Amniotic stem cell (primary cell): ENCODE data around the gene ATL3.
"Not testable (repeated sequence)": the region's sequence is repeated elsewhere in the genome, so short reads cannot be mapped to it uniquely, and the experiment has no call there.

Experiments
- DNase-seq: peaks from one replicate; lab custom pipeline; 2025; lab: John Stamatoyannopoulos, UW

Gene ATL3

GRCh38 chr11:63619967-63620366 is 51.2 kb downstream of the ATL3 start:
- DNase-seq, result no peak

- not testable (repeated sequence) for DNase-seq
These were observed 53.5 kb downstream of the ATL3 start for GRCh38 chr11:63617686-63618085.

DNA sequence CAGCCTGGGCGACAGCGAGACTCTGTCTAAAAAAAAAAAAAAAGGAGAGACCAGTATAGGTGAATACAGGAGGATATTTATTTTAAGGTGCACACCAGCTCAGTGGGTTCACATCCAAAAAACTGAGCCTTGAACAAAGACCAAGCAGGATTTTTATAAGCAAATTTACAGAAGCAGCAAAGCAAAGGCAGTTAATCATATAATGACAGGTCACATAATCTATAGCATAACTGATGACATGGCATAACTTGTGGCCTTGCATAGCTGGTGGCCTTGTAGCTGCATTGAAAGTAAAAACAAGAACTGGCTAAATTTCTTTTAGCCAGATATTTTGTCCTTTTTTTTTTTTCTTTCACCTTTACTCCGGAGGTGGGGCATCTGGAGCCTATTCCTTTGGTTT is 54.2 kb downstream of the ATL3 start:
- no peak for DNase-seq

- DNase-seq, result no peak
These were observed 57.0 kb downstream of the ATL3 start, which contains the start of gene PLAAT3 for GRCh38 chr11:63614136-63614671. PLAAT3 (minus strand) TSS chr11:63614433; CDS start chr11:63614014, 419 bp downstream.

GRCh38 chr11:63613517-63614135 is 57.5 kb downstream of the ATL3 start:
- DNase-seq, result no peak

DNA sequence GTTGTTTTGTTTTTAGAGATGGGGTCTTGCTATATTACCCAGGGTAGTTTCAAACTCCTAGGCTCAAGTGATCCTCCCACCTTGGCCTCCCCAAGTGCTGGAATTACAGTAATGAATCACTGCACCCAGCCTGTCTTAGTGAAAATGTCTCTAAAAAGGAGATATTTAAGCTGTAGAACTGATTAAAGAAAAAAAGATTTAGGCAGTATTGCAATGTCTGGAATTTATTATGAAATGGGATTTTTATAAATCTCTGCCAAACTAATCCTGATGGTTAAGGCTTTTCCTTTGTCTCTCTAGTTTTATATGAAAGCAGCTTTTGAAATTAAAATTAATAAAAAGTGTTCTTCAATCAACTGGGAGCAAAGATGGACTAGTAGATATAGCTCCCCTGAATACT is 59.0 kb downstream of the ATL3 start:
- DNase-seq, result no peak

GRCh38 chr11:63611395-63611747 is 59.8 kb downstream of the ATL3 start:
- DNase-seq, result no peak

GRCh38 chr11:63610604-63611394 is 60.4 kb downstream of the ATL3 start:
- no peak for DNase-seq

GRCh38 chr11:63609971-63610580 is 61.1 kb downstream of the ATL3 start:
- DNase-seq, result no peak

GRCh38 chr11:63609536-63609935 is 61.6 kb downstream of the ATL3 start:
- DNase-seq, result no peak

- no peak for DNase-seq
These were observed 62.5 kb downstream of the ATL3 start for GRCh38 chr11:63608353-63609345.

- no peak for DNase-seq
These were observed 68.0 kb downstream of the ATL3 start for GRCh38 chr11:63603180-63603518.

DNA sequence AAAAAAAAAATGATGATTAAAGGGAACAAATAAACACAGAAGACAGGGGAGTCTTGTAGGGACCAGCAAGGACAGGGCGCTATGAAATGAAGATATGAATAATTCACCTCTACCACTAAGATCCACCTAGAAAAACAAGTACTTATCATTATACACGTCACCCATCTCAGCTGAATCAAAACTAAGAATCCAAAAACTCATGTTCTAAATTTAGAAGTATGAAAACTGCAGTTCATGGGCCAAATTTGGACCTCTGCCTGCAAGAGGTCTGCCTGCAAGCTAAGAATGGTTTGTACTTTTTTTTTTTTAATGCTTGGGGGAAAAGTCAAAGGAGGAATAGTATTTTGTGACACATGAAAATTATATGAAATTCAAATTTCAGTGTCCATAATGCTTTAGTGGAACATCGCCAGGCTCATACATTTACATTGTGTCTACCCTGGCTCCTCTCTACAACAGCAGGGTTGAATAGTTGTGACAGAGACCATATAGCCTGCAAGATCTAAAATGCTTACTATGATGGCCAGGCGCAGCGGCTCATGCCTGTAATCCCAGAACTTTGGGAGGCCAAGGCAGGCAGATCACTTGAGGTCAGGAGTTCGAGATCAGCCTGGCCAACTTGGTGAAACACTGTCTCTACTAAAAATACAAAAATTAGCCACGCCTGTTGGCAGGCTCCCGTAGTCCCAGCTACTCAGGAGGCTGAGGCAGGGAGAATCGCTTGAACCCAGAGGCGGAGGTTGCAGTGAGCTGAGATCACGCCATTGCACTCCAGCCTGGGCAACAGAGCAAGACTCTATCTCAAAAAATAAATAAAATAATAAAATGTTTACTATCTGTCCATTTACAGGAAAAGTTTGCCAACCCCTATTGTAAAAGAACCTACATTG is 68.6 kb downstream of the ATL3 start:
- DNase-seq, result not testable (repeated sequence)

- DNase-seq, result no peak
These were observed 71.7 kb downstream of the ATL3 start for GRCh38 chr11:63599211-63600122.

- DNase-seq, result no peak
These were observed 72.6 kb downstream of the ATL3 start for GRCh38 chr11:63598556-63598955.

DNA sequence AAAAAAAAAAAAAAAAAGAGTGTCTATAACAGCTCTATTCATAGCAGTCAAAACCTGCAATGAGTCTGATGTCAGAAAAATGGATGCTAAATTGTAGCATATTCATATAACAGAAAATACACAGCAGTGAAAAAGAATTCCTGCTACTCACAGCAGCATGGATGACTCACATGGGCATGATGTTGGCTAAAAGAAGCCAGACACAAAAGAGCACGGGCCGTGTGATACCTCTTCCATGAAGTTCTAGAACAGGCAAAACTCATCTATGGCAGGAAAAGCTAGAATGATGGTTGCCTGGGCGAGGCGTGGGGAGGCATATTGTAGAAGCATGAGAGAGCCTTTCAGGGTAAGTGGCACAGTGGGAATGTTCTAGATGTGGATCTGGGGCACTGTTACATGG is 75.9 kb downstream of the ATL3 start:
- no peak for DNase-seq

GRCh38 chr11:63592975-63593395 is 78.2 kb downstream of the ATL3 start:
- DNase-seq, result no peak

GRCh38 chr11:63590024-63590788 is 81.0 kb downstream of the ATL3 start:
- no peak for DNase-seq

DNA sequence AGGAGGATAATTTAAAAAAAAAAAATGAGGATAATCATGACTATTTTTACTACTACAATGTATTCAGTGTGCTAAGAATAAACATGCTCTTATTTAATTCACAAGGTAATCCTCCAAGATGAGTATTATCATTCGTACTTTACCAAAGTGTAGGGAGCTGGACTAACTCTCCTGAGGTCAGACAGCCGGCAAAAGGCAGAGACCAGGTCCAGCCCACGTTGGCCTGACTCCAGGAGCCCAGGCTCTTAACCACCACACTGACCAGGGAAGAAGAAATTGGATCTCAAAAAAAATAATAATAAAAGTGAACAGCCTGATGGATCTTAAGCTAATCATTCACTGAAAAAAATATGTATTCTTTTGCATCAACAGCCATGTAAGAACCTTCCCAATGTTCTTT is 82.2 kb downstream of the ATL3 start:
- no peak for DNase-seq
